Small intestine (tissue), 7 donors: ENCODE data around the gene INPP1. TPM values are rescaled to one million over a fixed set of nuclear protein-coding genes. Genes with fewer than 3 reads are reported as not detected.
A peak's percentile ranks its signal among the peaks of the same experiment; 100 is the strongest.

Source experiments
- DNase-seq, 2 donors: peaks; one replicate each; pipeline versions ENCODE4 v3.0.0 to v3.0.0-alpha.2; 2013
- FAIRE-seq: peaks from 2 replicates; lab custom pipeline; 2012; peaks lifted over from hg19 to GRCh38; lab: Jason Lieb, UNC
- H3K27ac ChIP-seq, 3 donors: one replicate each; pipeline ENCODE4 v1.5.1; 2013; ENCODE audit warnings: low read length in 2 of 3, mild to moderate bottlenecking in 2 of 3, control low read depth in 1 of 3, inconsistent platforms in 1 of 3, low read depth in 1 of 3, moderate library complexity in 1 of 3
- H3K27me3 ChIP-seq, 3 donors: one replicate each; pipeline ENCODE4 v1.6.1; 2013; ENCODE audit warnings: low read length in 3 of 3, inconsistent platforms in 1 of 3; ENCODE audit not compliant: control insufficient read depth in 3 of 3, insufficient read depth in 3 of 3
- H3K36me3 ChIP-seq, 3 donors: one replicate each; pipeline ENCODE4 v1.6.1; 2013; ENCODE audit warnings: low read length in 3 of 3, inconsistent platforms in 1 of 3, low read depth in 1 of 3, mild to moderate bottlenecking in 1 of 3, moderate library complexity in 1 of 3; ENCODE audit not compliant: control insufficient read depth in 3 of 3, insufficient read depth in 2 of 3
- H3K4me1 ChIP-seq, 3 donors: one replicate each; pipeline ENCODE4 v1.6.1; 2013; ENCODE audit warnings: low read length in 2 of 3, inconsistent platforms in 1 of 3, low read depth in 1 of 3, mild to moderate bottlenecking in 1 of 3, moderate library complexity in 1 of 3; ENCODE audit not compliant: control insufficient read depth in 3 of 3, insufficient read depth in 2 of 3
- H3K4me3 ChIP-seq, 3 donors: one replicate each; pipeline ENCODE4 v1.5.1; 2013; ENCODE audit warnings: low read length in 3 of 3, control low read depth in 1 of 3, inconsistent platforms in 1 of 3, low read depth in 1 of 3, mild to moderate bottlenecking in 1 of 3, moderate library complexity in 1 of 3
- H3K9me3 ChIP-seq, 2 donors: one replicate each; pipeline ENCODE4 v1.6.1; 2013; ENCODE audit warnings: low read depth in 1 of 2, low read length in 1 of 2; ENCODE audit not compliant: control insufficient read depth in 2 of 2, insufficient read depth in 1 of 2
- WGBS, 3 donors: extraction: QIAGEN DNeasy Blood & Tissue Kit; methylation state at CpG; one replicate each; pipeline ENCODE4 v1.1.7; 2013; 5-methylcytosine and 5-hydroxymethylcytosine counted together
- polyA plus RNA-seq, 4 donors: library from polyadenylated mRNA; stranded (reverse) in 3 of 4; unstranded in 1 of 4; fragments of 200-250 nt in 3 of 4; fragments of 120-200 nt in 1 of 4; gene quantifications; one replicate each; pipeline versions ENCODE4 v1.2.1 to v1.2.3, GENCODE V29; 2013
- donor health status: healthy with polysubstance abuse.
- donor health status: control.
- donor health status: control.
- donor health status: Bipolar disorder and iron deficiency.
- donor health status: healthy.

INPP1 gene
- polyA plus RNA-seq, 4 donors, result 28.9 to 77.2 (median 53.7) TPM

GRCh38 chr2:190408538-190409271 is 65.3 kb downstream of the INPP1 start:
- Histone ChIP-seq H3K27me3 (no peaks in the 10 kb centered on the region), H3K4me1 (peaks cover 5 to 24% (median 6%) of the 10 kb centered on the region in 3 donors)

GRCh38 chr2:190409616-190410015 is 66.2 kb downstream of the INPP1 start:
- H3K4me1 ChIP-seq, result peaks cover 3 to 17% (median 8%) of the 10 kb centered on the region in 3 donors
- DNase-seq, result no peak
- H3K9me3 ChIP-seq, result no peaks in the 10 kb centered on the region
- H3K4me3 ChIP-seq, result no peak overlapping the region
- H3K36me3 ChIP-seq, result peaks cover 0 to 2% (median 0%) of the 10 kb centered on the region in 3 donors
- peak overlapping the region in 1 of 3 donors; percentile 53 for H3K27ac ChIP-seq
- FAIRE-seq, result no peak
- WGBS, 3 donors, result 34 to 37% (median 36%) methylated on average over 2 of the region's 2 CpGs
- H3K27me3 ChIP-seq, result no peaks in the 10 kb centered on the region

More at GRCh38 chr2:190408538-190409271, 65.3 kb downstream of the INPP1 start:
- DNase-seq, result peak; percentile 74 to 91
- peak overlapping the region; percentile 51 to 95 (median 91) for H3K4me3 ChIP-seq
- H3K36me3 ChIP-seq, result peaks cover 0 to 2% (median 0%) of the 10 kb centered on the region in 3 donors
- H3K27ac ChIP-seq, result peak overlapping the region; percentile 53 to 97 (median 93)
- FAIRE-seq, result no peak
- WGBS, 3 donors, result 1% methylated on average over 38 to 54 of the region's 54 CpGs
- no peaks in the 10 kb centered on the region for H3K9me3 ChIP-seq

GRCh38 chr2:190410166-190410565 is 66.8 kb downstream of the INPP1 start:
- no peak for DNase-seq
- Histone ChIP-seq H3K4me3 (no peak overlapping the region), H3K27ac (no peak overlapping the region), H3K9me3 (no peaks in the 10 kb centered on the region), H3K36me3 (peaks cover 0 to 3% (median 0%) of the 10 kb centered on the region in 3 donors), H3K27me3 (no peaks in the 10 kb centered on the region), H3K4me1 (peaks cover 3 to 12% (median 8%) of the 10 kb centered on the region in 3 donors)
- 74 to 86% (median 83%) methylated on average over 3 of the region's 3 CpGs for WGBS, 3 donors
- no peak for FAIRE-seq

GRCh38 chr2:190412966-190413365 is 69.6 kb downstream of the INPP1 start:
- Histone ChIP-seq H3K27me3 (no peaks in the 10 kb centered on the region), H3K27ac (no peak overlapping the region), H3K4me1 (peaks cover 3 to 11% (median 7%) of the 10 kb centered on the region in 3 donors), H3K36me3 (peaks cover 0 to 8% (median 0%) of the 10 kb centered on the region in 3 donors), H3K9me3 (no peaks in the 10 kb centered on the region), H3K4me3 (no peak overlapping the region)
- WGBS, 3 donors, result 63 to 80% (median 66%) methylated on average over 3 of the region's 3 CpGs
- no peak for DNase-seq
- no peak for FAIRE-seq

GRCh38 chr2:190413421-190413820 is 70.0 kb downstream of the INPP1 start:
- WGBS, 3 donors, result 47 to 61% (median 60%) methylated on average over 4 of the region's 4 CpGs
- no peak for DNase-seq
- H3K27me3 ChIP-seq, result no peaks in the 10 kb centered on the region
- no peak overlapping the region for H3K27ac ChIP-seq
- H3K9me3 ChIP-seq, result no peaks in the 10 kb centered on the region
- H3K4me3 ChIP-seq, result no peak overlapping the region
- H3K36me3 ChIP-seq, result peaks cover 0 to 8% (median 0%) of the 10 kb centered on the region in 3 donors
- H3K4me1 ChIP-seq, result peaks cover 3 to 11% (median 7%) of the 10 kb centered on the region in 3 donors
- no peak for FAIRE-seq

- Histone ChIP-seq H3K27ac (no peak overlapping the region), H3K4me1 (peaks cover 0 to 7% (median 3%) of the 10 kb centered on the region in 3 donors), H3K27me3 (no peaks in the 10 kb centered on the region), H3K36me3 (peaks cover 0 to 8% (median 0%) of the 10 kb centered on the region in 3 donors), H3K9me3 (no peaks in the 10 kb centered on the region), H3K4me3 (no peak overlapping the region)
- FAIRE-seq (no peak), DNase-seq (no peak)
- 85 to 92% (median 88%) methylated on average over 4 of the region's 4 CpGs for WGBS, 3 donors
Observed at GRCh38 chr2:190415251-190415650, 71.9 kb downstream of the INPP1 start.

GRCh38 chr2:190415794-190416775 is 72.7 kb downstream of the INPP1 start:
- peak overlapping the region in 1 of 3 donors; percentile 45 for H3K27ac ChIP-seq
- WGBS, 3 donors, result 21 to 32% (median 21%) methylated on average over 2 of the region's 2 CpGs
- no peak overlapping the region for H3K4me3 ChIP-seq
- H3K9me3 ChIP-seq, result no peaks in the 10 kb centered on the region
- H3K27me3 ChIP-seq, result no peaks in the 10 kb centered on the region
- peaks cover 0 to 7% (median 3%) of the 10 kb centered on the region in 3 donors for H3K4me1 ChIP-seq
- no peak for FAIRE-seq
- peaks cover 0 to 8% (median 0%) of the 10 kb centered on the region in 3 donors for H3K36me3 ChIP-seq
- DNase-seq, result peak in 1 of 2 donors; percentile 29
